Endothelial cell of umbilical vein (primary cell): ENCODE measurements around the gene PDK2. TPM values are rescaled to one million over a fixed set of nuclear protein-coding genes. Genes with fewer than 3 reads are reported as not detected.
A peak's percentile ranks its signal among the peaks of the same experiment; 100 is the strongest.

Experiments used
- BruUV-seq: library from RNA; stranded (reverse); fragments of 400-500 nt; replicated peaks from 2 replicates; lab custom pipeline; 2021; lab: Mats Ljungman, UMichigan
- CTCF ChIA-PET: fragments of 300-600, 350-600 bp; sonication (Branson Sonifier 250); formaldehyde crosslinking; loops from one replicate; lab custom pipeline; 2021; ENCODE audit warnings: antibody characterized with exemption, inconsistent platforms; lab: Charles Lee
- POLR2A ChIA-PET: fragments of 300-600, 350-600 bp; sonication (Branson Sonifier 250); formaldehyde crosslinking; loops from one replicate; lab custom pipeline; 2021; ENCODE audit warnings: antibody characterized with exemption, inconsistent platforms; lab: Charles Lee
- DNase-seq: peaks from one replicate; pipeline ENCODE4 v3.0.0-alpha.2; 2011; ENCODE audit warnings: low read depth, low spot score
- FAIRE-seq: peaks from 2 replicates; lab custom pipeline; 2011; peaks lifted over from hg19 to GRCh38; lab: Jason Lieb, UNC
- H2AFZ ChIP-seq: 2 replicates; pipeline ENCODE4 v1.6.0; 2012; ENCODE audit warnings: low read depth, low read length, control low read depth, inconsistent platforms
- H3K27ac ChIP-seq: 2 replicates; pipeline ENCODE4 v1.5.1; 2011; ENCODE audit warnings: low read depth, mild to moderate bottlenecking, control low read depth, low read length, moderate library complexity; ENCODE audit not compliant: insufficient read depth
- H3K27me3 ChIP-seq, 2 experiments: 2 replicates each; pipeline versions ENCODE4 v1.6.0 to v1.6.1; 2011; ENCODE audit warnings: low read length in 2 of 2, mixed read lengths in 1 of 2; ENCODE audit not compliant: control insufficient read depth in 2 of 2, insufficient read depth in 2 of 2
- H3K36me3 ChIP-seq, 2 experiments: 2 replicates in 1 of 2; 3 replicates in 1 of 2; pipeline ENCODE4 v1.5.1; 2011; ENCODE audit warnings: low read length in 2 of 2, mild to moderate bottlenecking in 1 of 2, moderate library complexity in 1 of 2; ENCODE audit not compliant: control insufficient read depth in 2 of 2, insufficient read depth in 2 of 2; ENCODE audit errors: extremely low read depth in 1 of 2
- H3K4me1 ChIP-seq: 3 replicates; pipeline ENCODE4 v1.5.1; 2011; ENCODE audit warnings: mild to moderate bottlenecking, low read length; ENCODE audit not compliant: control insufficient read depth, insufficient read depth; ENCODE audit errors: extremely low read depth
- H3K4me2 ChIP-seq: 2 replicates; pipeline ENCODE4 v1.6.1; 2011; ENCODE audit warnings: low read length, control low read depth, mixed read lengths; ENCODE audit not compliant: insufficient read depth
- H3K4me3 ChIP-seq, 3 experiments: fragments of 200-600 bp in 1 of 3; sonication (generic), shearing (Covaris generic) in 1 of 3; replicated peaks in 1 of 3; 2 replicates each; pipeline ENCODE4 v1.5.1; 2011 to 2016; ENCODE audit warnings: control low read depth in 3 of 3, low read length in 3 of 3, mild to moderate bottlenecking in 2 of 3, inconsistent platforms in 1 of 3, low read depth in 1 of 3, moderate library complexity in 1 of 3; ENCODE audit not compliant: insufficient read depth in 1 of 3
- H3K79me2 ChIP-seq: 2 replicates; pipeline ENCODE4 v1.6.0; 2012; ENCODE audit warnings: low read length, inconsistent platforms; ENCODE audit not compliant: control insufficient read depth, insufficient read depth
- H3K9ac ChIP-seq: replicated peaks from 2 replicates; pipeline ENCODE3; 2011; ENCODE audit warnings: low read length, control low read depth; ENCODE audit not compliant: insufficient read depth; ENCODE audit errors: extremely low read depth
- H3K9me1 ChIP-seq: replicated peaks from 3 replicates; pipeline ENCODE4 v1.6.0; 2011; ENCODE audit warnings: mild to moderate bottlenecking, low read length; ENCODE audit not compliant: control insufficient read depth, insufficient read depth; ENCODE audit errors: extremely low read depth
- H3K9me3 ChIP-seq: replicated peaks from 2 replicates; pipeline ENCODE4 v1.5.1; 2012; ENCODE audit warnings: low read length, inconsistent platforms; ENCODE audit not compliant: control insufficient read depth, insufficient read depth
- H4K20me1 ChIP-seq: replicated peaks from 2 replicates; pipeline ENCODE3; 2011; ENCODE audit warnings: mild to moderate bottlenecking, low read length; ENCODE audit not compliant: control insufficient read depth, insufficient read depth; ENCODE audit errors: extremely low read depth
- CTCF ChIP-seq, 2 donors: IDR thresholded peaks; 1 replicate in 1 of 2; 2 replicates in 1 of 2; pipeline ENCODE4 v1.5.1; 2011; ENCODE audit warnings: low read length in 2 of 2, mild to moderate bottlenecking in 2 of 2, moderate library complexity in 2 of 2, control low read depth in 1 of 2, inconsistent platforms in 1 of 2, low read depth in 1 of 2; ENCODE audit not compliant: insufficient read depth in 1 of 2; ENCODE audit errors: extremely low read depth in 1 of 2
- FOS ChIP-seq: IDR thresholded peaks from 2 replicates; pipeline ENCODE4 v1.6.1; 2011; ENCODE audit warnings: mild to moderate bottlenecking, low read length, moderate library complexity, borderline replicate concordance; ENCODE audit not compliant: insufficient read depth
- GATA2 ChIP-seq: IDR thresholded peaks from 2 replicates; pipeline ENCODE4 v1.7.0; 2011; ENCODE audit warnings: low read depth, mild to moderate bottlenecking, moderate library complexity, mixed read lengths, low read length; ENCODE audit not compliant: insufficient read length, insufficient read depth
- JUN ChIP-seq: IDR thresholded peaks from 2 replicates; pipeline ENCODE4 v1.6.1; 2011; ENCODE audit warnings: borderline replicate concordance, low read depth; ENCODE audit not compliant: insufficient read length, insufficient read depth
- MAX ChIP-seq: IDR thresholded peaks from 2 replicates; pipeline ENCODE4 v1.6.1; 2011; ENCODE audit not compliant: insufficient read depth, insufficient read length
- MYC ChIP-seq: IDR thresholded peaks from one replicate; pipeline ENCODE4 v1.6.1; 2011; ENCODE audit warnings: mild to moderate bottlenecking, low read depth, low read length
- dilution Hi-C: fragments of 300-500 bp; cut with MboI; formaldehyde crosslinking; loops from one replicate; pipeline ENCODE4 v1.15.0; 2019; ENCODE audit warnings: low sequenced_read_pairs; ENCODE audit not compliant: extremely low pct_ligation_motif_present
- intact Hi-C: fragments of 100-400 bp; cut with micrococcal nuclease; formaldehyde crosslinking; loops from one replicate; pipeline ENCODE4 v1.10.0; 2022
- polyA plus RNA-seq, 4 experiments: library from polyadenylated mRNA; depleted of rRNA in 3 of 4; stranded (reverse) in 3 of 4; unstranded in 1 of 4; fragments of >200 nt; gene quantifications; 2 replicates each; pipeline versions ENCODE4 v1.2.1 to v1.2.3, GENCODE V29; 2011 to 2012; ENCODE audit warnings: missing spikeins in 1 of 4
- total RNA-seq: library from RNA; stranded (reverse); gene quantifications from 2 replicates; pipeline ENCODE4 v1.2.3, GENCODE V29; 2021

PDK2 gene
- total and polyA plus RNA-seq, 2 donors (not counting 3 experiments of a cell fraction or from before 2014, with no cell fraction given): 21.3 to 114 TPM

- Histone ChIP-seq H3K27ac (no peak overlapping the region), H3K4me2 (no peak overlapping the region), H3K4me3 (no peak overlapping the region), H3K9me1 (no peaks in the 10 kb centered on the region), H3K27me3 (no peaks in the 10 kb centered on the region), H2AFZ (no peak overlapping the region), H3K9ac (no peak overlapping the region), H3K79me2 (peaks cover 38% of the 10 kb centered on the region), H3K36me3 (peaks cover 22 to 69% of the 10 kb centered on the region in 2 experiments), H4K20me1 (no peaks in the 10 kb centered on the region), H3K9me3 (no peaks in the 10 kb centered on the region), H3K4me1 (peaks cover 32% of the 10 kb centered on the region)
- ChIA-PET POLR2A (no interaction called here), CTCF (interaction anchor here (1.0 to 4.4 kb wide), 11 partner anchors 9 to 57 kb away, joined by 4 to 37 read pairs (median 15); partner anchors contain the start of genes PPP1R9B and SAMD14)
- BruUV-seq: no TSS peak
- intact Hi-C loops (no loop called here), dilution Hi-C loops (no loop called here)
- DNase-seq: no peak
- TF ChIP-seq CTCF (IDR thresholded peaks at IDR 0.05; ENCODE audit: extremely low read depth in 1 of 2, insufficient read depth in 1 of 2, low read depth in 1 of 2, low read length in 2 of 2): no peak
- TF ChIP-seq MAX: no peak
- TF ChIP-seq MYC: no peak
- peak; percentile 80 for FAIRE-seq
Measured at GRCh38 chr17:50141026-50141744, 46.0 kb downstream of the PDK2 start.

- FAIRE-seq: no peak
- BruUV-seq: no TSS peak
- dilution Hi-C loops: no loop called here
Measured at GRCh38 chr17:50141745-50142110, 46.6 kb downstream of the PDK2 start.

More at GRCh38 chr17:50141745-50142110, 46.6 kb downstream of the PDK2 start:
- ChIA-PET POLR2A (no interaction called here), CTCF (interaction anchor here (1.0 to 4.4 kb wide), 5 partner anchors 12 to 56 kb away, joined by 4 to 34 read pairs (median 15); no protein-coding TSS in a partner anchor)
- H3K4me3 ChIP-seq: no peak overlapping the region
- peaks cover 35% of the 10 kb centered on the region for H3K4me1 ChIP-seq
- H3K9me3 ChIP-seq: no peaks in the 10 kb centered on the region
- H3K79me2 ChIP-seq: peaks cover 44% of the 10 kb centered on the region
- H3K27ac ChIP-seq: no peak overlapping the region
- no peaks in the 10 kb centered on the region for H4K20me1 ChIP-seq
- TF ChIP-seq GATA2 (no peak), MAX (no peak), MYC (no peak), CTCF (IDR thresholded peaks at IDR 0.05; ENCODE audit: extremely low read depth in 1 of 2, insufficient read depth in 1 of 2, low read depth in 1 of 2, low read length in 2 of 2) (no peak), FOS (no peak), JUN (no peak)
- no peak overlapping the region for H3K4me2 ChIP-seq
- H2AFZ ChIP-seq: no peak overlapping the region
- no peak overlapping the region for H3K9ac ChIP-seq
- no peaks in the 10 kb centered on the region for H3K27me3 ChIP-seq
- no peak for DNase-seq
- H3K9me1 ChIP-seq: no peaks in the 10 kb centered on the region
- peaks cover 22 to 63% of the 10 kb centered on the region in 2 experiments for H3K36me3 ChIP-seq
- intact Hi-C loops: no loop called here
